Measurements from ENCODE around the gene AUP1.
A peak's percentile ranks its signal among the peaks of the same experiment; 100 is the strongest.

The AUP1 gene

GRCh38 chr2:74516650-74517049 lies 12.9 kb downstream of the AUP1 start:
- FAIRE-seq (no peak), DNase-seq (ENCODE audit: insufficient read length, low spot score) (no peak)
- TF ChIP-seq POLR2A (IDR thresholded peaks at IDR 0.05; ENCODE audit: low read depth, low read length): no peak

GRCh38 chr2:74515981-74516633 lies 13.4 kb downstream of the AUP1 start:
- TF ChIP-seq POLR2A (IDR thresholded peaks at IDR 0.05; ENCODE audit: low read depth, low read length): no peak
- DNase-seq (ENCODE audit: insufficient read length, low spot score): no peak
- FAIRE-seq: no peak

GRCh38 chr2:74515271-74515980 lies 14.1 kb downstream of the AUP1 start:
- TF ChIP-seq POLR2A (IDR thresholded peaks at IDR 0.05; ENCODE audit: low read depth, low read length): no peak
- no peak for FAIRE-seq
- no peak for DNase-seq (ENCODE audit: insufficient read length, low spot score)

GRCh38 chr2:74514368-74515270 lies 14.9 kb downstream of the AUP1 start, which contains the start of gene TLX2:
TSS of gene TLX2 (plus strand) at chr2:74514450. CDS start at chr2:74514807, 357 bp downstream.
- TF ChIP-seq POLR2A (IDR thresholded peaks at IDR 0.05; ENCODE audit: low read depth, low read length): peak; percentile 12; the same call in 1 of the 2 replicates
- DNase-seq (ENCODE audit: insufficient read length, low spot score) (no peak), FAIRE-seq (no peak)

- no peak for TF ChIP-seq POLR2A (IDR thresholded peaks at IDR 0.05; ENCODE audit: low read depth, low read length)
- FAIRE-seq: no peak
- DNase-seq (ENCODE audit: insufficient read length, low spot score): no peak
Observed at GRCh38 chr2:74513605-74514367, 15.7 kb downstream of the AUP1 start.

DNA sequence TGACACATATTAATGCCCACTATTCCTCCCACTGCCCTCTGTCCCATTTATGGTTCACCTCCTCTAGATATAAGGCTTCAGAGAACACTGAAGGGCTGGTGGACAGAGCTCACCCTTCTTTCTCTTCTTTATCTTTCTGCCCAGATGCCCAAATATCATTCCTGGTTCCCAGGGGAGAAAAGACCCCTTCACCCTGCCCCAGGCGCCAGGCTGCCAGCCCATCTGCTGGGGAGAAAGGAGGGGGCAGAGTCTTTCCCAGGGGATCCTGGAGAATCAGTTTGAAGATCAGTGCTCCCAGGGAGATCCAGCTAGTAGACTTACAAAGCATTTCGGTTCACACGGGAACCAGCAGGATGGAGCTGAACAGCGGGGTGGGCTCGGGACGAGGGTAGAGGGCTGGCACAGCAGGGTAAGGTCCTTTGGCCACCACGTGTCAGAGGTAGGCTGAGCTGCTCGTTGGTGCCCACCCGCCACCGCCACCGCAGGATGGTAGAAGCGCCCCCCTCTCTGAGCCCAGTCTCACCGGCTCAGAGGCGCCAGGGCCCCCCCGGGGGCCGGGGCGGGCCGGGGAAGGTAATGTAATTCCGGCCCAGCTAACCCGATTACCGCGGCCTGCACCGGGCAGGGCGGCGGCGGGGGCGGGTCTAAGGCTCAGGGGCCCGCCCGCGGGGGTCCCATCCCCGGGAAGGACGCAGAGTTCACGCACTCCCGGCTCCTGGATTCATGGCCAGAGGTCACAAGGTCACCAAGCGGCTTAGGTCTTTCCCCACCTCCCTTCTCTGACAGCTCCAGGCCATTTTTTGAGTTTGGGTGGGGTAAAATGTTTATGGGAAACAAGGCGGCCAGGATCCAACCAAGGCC lies 16.5 kb downstream of the AUP1 start:
- no peak for FAIRE-seq
- no peak for TF ChIP-seq POLR2A (IDR thresholded peaks at IDR 0.05; ENCODE audit: low read depth, low read length)
- no peak for DNase-seq (ENCODE audit: insufficient read length, low spot score)

DNA sequence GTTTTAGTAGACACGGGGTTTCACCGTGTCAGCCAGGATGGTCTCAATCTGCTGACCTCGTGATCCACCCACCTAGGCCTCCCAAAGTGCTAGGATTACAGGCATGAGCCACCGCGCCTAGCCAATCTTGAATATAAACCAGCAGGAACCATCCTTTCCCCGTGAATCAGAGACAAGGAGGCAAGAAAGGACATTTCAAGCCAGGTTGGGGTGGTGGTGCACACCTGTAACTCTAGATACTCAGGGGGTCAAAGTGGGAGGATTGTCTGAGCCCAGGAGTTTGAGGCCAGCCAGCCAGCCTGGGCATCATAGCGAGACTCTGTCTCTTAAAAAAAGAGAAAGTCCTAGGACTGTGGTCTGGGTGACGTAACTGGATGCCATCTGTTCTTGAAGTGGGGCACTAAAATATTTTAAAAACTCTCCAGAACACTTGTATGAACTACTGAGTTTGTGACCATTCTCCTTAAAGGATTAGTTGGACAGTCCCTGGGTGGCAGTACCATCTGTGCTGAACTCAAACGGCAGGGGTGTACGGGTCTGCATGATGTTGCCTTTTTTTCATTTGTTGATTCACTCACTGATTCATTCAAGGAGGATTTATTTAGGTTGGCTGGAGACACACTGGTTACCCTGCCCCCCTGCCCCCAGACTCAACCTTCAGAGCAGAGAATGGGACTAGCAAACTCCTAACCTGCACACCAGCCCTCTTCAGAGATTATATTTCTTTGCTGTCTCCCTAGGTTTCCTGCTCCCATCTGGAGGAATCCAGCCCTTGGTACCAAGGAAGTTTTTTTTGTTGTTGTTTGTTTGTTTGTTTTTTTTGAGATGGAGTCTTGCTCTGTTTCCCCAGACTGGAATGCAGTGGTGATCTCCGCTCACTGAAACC lies 18.2 kb downstream of the AUP1 start:
- DNase-seq (ENCODE audit: insufficient read length, low spot score) (no peak), FAIRE-seq (no peak)
- TF ChIP-seq POLR2A (IDR thresholded peaks at IDR 0.05; ENCODE audit: low read depth, low read length): no peak

DNA sequence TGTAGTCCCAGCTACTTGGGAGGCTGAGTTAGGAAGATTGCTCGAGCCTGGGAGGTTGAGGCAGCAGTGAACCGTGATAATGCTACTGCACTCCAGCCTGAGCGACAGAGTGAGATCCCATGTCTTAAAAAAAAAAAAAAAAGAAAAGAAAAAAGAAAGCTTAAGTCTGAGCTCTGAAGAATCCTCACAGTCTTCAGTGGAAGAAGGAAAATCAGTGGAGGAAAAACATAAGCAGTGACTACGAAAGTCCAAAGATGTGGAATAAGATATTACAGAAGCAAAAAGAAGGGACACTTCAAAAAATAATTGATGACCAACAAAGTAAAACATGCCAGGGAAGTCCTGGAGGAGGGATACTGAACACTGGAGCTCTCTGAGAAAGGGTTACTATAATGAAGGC lies 19.2 kb downstream of the AUP1 start:
- TF ChIP-seq POLR2A (IDR thresholded peaks at IDR 0.05; ENCODE audit: low read depth, low read length): no peak
- DNase-seq (ENCODE audit: insufficient read length, low spot score) (no peak), FAIRE-seq (no peak)

DNA sequence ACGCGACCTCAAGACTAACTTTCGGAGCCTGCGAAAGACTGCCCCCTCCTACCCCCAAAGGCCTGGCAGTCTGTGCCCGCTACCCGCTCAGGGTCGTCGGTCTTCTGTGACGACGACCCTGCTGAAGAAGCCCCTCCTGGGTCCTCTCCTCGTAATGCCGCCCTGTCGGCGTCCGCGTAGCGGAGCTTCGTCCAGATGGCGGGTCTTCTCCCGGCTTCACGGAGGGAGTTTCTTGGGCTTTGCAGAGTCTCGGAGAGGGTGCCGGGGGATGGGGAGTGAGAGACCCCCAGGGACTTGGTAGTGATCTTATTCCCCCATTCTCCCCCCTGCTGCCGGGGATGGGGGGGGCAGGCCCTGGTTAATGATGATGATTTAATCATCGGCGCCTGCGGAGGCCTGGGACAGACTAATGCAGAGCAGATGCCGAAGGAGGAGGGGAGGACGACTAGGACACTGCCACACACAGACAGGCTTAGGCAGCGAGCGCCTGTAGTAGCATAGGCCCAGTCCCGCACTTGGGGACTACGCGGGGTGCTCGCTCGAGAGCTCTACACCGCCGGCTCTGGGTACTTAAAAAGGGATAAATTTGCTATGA lies 21.5 kb downstream of the AUP1 start:
- TF ChIP-seq POLR2A (IDR thresholded peaks at IDR 0.05; ENCODE audit: low read depth, low read length): no peak
- FAIRE-seq (no peak), DNase-seq (ENCODE audit: insufficient read length, low spot score) (no peak)

- peak; percentile 71 for FAIRE-seq
- peak; percentile 97 for DNase-seq (ENCODE audit: insufficient read length, low spot score)
- peak; percentile 56 for TF ChIP-seq POLR2A (IDR thresholded peaks at IDR 0.05; ENCODE audit: low read depth, low read length)
Observed at GRCh38 chr2:74507145-74507925, 22.2 kb downstream of the AUP1 start, which contains the start of gene PCGF1. TSS of gene PCGF1 (minus strand) at chr2:74507695. CDS start at chr2:74507668, 27 bp downstream.
